H9 (cell line): ENCODE measurements around the gene GGT6. TPM values are rescaled to one million over a fixed set of nuclear protein-coding genes. Genes with fewer than 3 reads are reported as not detected.

Source experiments
- DNase-seq: peaks from one replicate; pipeline ENCODE4 v3.0.0-alpha.2; 2017
- H2AFZ ChIP-seq: one replicate; pipeline ENCODE4 v1.6.1; 2013; ENCODE audit warnings: mild to moderate bottlenecking, low read length, control low read depth, moderate library complexity
- H2AK5ac ChIP-seq: 2 replicates; pipeline ENCODE4 v1.6.1; 2013; ENCODE audit warnings: low read length, control low read depth, mixed read lengths; ENCODE audit not compliant: insufficient read length
- H2BK120ac ChIP-seq: one replicate; pipeline ENCODE4 v1.6.1; 2013; ENCODE audit warnings: low read depth, mild to moderate bottlenecking, low read length, control low read depth, inconsistent platforms; ENCODE audit not compliant: poor library complexity, severe bottlenecking
- H2BK12ac ChIP-seq: 2 replicates; pipeline ENCODE4 v1.6.1; 2013; ENCODE audit warnings: low read length, control low read depth, mixed read lengths, low read depth; ENCODE audit not compliant: insufficient read length
- H2BK15ac ChIP-seq: 2 replicates; pipeline ENCODE4 v1.6.1; 2013; ENCODE audit warnings: low read depth, low read length, control low read depth
- H2BK20ac ChIP-seq: one replicate; pipeline ENCODE4 v1.6.1; 2013; ENCODE audit warnings: low read depth, mild to moderate bottlenecking, low read length, control low read depth, inconsistent platforms; ENCODE audit not compliant: poor library complexity, severe bottlenecking
- H2BK5ac ChIP-seq: 2 replicates; pipeline ENCODE4 v1.6.1; 2013; ENCODE audit warnings: low read length, control low read depth, mixed read lengths; ENCODE audit not compliant: insufficient read length
- H3K14ac ChIP-seq: 2 replicates; pipeline ENCODE4 v1.6.1; 2013; ENCODE audit warnings: low read length, control low read depth; ENCODE audit not compliant: insufficient read depth
- H3K18ac ChIP-seq: 2 replicates; pipeline ENCODE4 v1.6.1; 2013; ENCODE audit warnings: low read depth, mild to moderate bottlenecking, mixed read lengths, low read length, control low read depth; ENCODE audit not compliant: insufficient read length
- H3K23ac ChIP-seq: 2 replicates; pipeline ENCODE4 v1.6.1; 2013; ENCODE audit warnings: low read length, control low read depth, mixed read lengths, low read depth; ENCODE audit not compliant: insufficient read length
- H3K23me2 ChIP-seq: 2 replicates; pipeline ENCODE4 v1.6.1; 2013; ENCODE audit warnings: low read depth, mild to moderate bottlenecking, mixed read lengths, low read length, control low read depth; ENCODE audit not compliant: insufficient read length, poor library complexity, severe bottlenecking
- H3K27ac ChIP-seq: 2 replicates; pipeline ENCODE4 v1.5.1; 2013; ENCODE audit warnings: low read length, control low read depth, mixed read lengths, low read depth; ENCODE audit not compliant: insufficient read length
- H3K27me3 ChIP-seq: 2 replicates; pipeline ENCODE4 v1.6.1; 2013; ENCODE audit warnings: low read length, control low read depth, inconsistent platforms; ENCODE audit not compliant: insufficient read depth
- H3K4ac ChIP-seq: 2 replicates; pipeline ENCODE4 v1.6.1; 2013; ENCODE audit warnings: low read depth, mild to moderate bottlenecking, control low read depth, inconsistent platforms, low read length, moderate library complexity
- H3K4me1 ChIP-seq: 2 replicates; pipeline ENCODE4 v1.6.1; 2013; ENCODE audit warnings: low read length, control low read depth, inconsistent platforms; ENCODE audit not compliant: insufficient read depth
- H3K4me2 ChIP-seq: 2 replicates; pipeline ENCODE4 v1.6.1; 2013; ENCODE audit warnings: low read length, control low read depth, mixed read lengths; ENCODE audit not compliant: insufficient read length, insufficient read depth
- H3K56ac ChIP-seq: 2 replicates; pipeline ENCODE4 v1.6.1; 2013; ENCODE audit warnings: low read depth, mild to moderate bottlenecking, mixed read lengths, low read length, control low read depth; ENCODE audit not compliant: insufficient read length
- H3K79me1 ChIP-seq: 2 replicates; pipeline ENCODE4 v1.6.1; 2013; ENCODE audit warnings: low read depth, mild to moderate bottlenecking, moderate library complexity, low read length, control low read depth, inconsistent platforms; ENCODE audit not compliant: insufficient read depth, poor library complexity, severe bottlenecking
- H3K79me2 ChIP-seq: 2 replicates; pipeline ENCODE4 v1.6.1; 2013; ENCODE audit warnings: low read length, control low read depth, inconsistent platforms; ENCODE audit not compliant: insufficient read depth
- H3K9ac ChIP-seq: 2 replicates; pipeline ENCODE4 v1.6.1; 2013; ENCODE audit warnings: low read length, control low read depth, mixed read lengths; ENCODE audit not compliant: insufficient read length; ENCODE audit errors: extremely low read depth
- H3K9me3 ChIP-seq: one replicate; pipeline ENCODE4 v1.6.1; 2013; ENCODE audit warnings: low read depth, low read length, inconsistent platforms; ENCODE audit not compliant: control insufficient read depth
- H3T11ph ChIP-seq: one replicate; pipeline ENCODE4 v1.6.1; 2013; ENCODE audit warnings: mild to moderate bottlenecking, low read length, control low read depth, inconsistent platforms
- H4K20me1 ChIP-seq: one replicate; pipeline ENCODE4 v1.6.1; 2013; ENCODE audit not compliant: control insufficient read depth, insufficient read length, insufficient read depth
- H4K5ac ChIP-seq: 2 replicates; pipeline ENCODE4 v1.6.1; 2013; ENCODE audit warnings: low read depth, mild to moderate bottlenecking, mixed read lengths, low read length, control low read depth; ENCODE audit not compliant: insufficient read length
- H4K8ac ChIP-seq: replicated peaks from 2 replicates; pipeline ENCODE4 v1.6.1; 2013; ENCODE audit warnings: low read length, control low read depth, mixed read lengths, low read depth; ENCODE audit not compliant: insufficient read length
- H4K91ac ChIP-seq: 2 replicates; pipeline ENCODE4 v1.6.1; 2013; ENCODE audit warnings: low read depth, mild to moderate bottlenecking, moderate library complexity, mixed read lengths, low read length, control low read depth; ENCODE audit not compliant: insufficient read length
- H3K27ac Mint-ChIP-seq, 3 experiments: 2 replicates in 2 of 3; 3 replicates in 1 of 3; pipeline ENCODE4 v1.8.0; 2020 to 2021; ENCODE audit warnings: mixed read lengths in 3 of 3, mild to moderate bottlenecking in 1 of 3, moderate library complexity in 1 of 3
- H3K27me3 Mint-ChIP-seq: 2 replicates; pipeline ENCODE4 v1.8.0; 2021; ENCODE audit warnings: low read depth, mild to moderate bottlenecking, moderate library complexity, mixed read lengths
- H3K36me3 Mint-ChIP-seq, 3 experiments: 2 replicates in 2 of 3; 3 replicates in 1 of 3; pipeline ENCODE4 v1.8.0; 2020 to 2021; ENCODE audit warnings: low read depth in 3 of 3, mixed read lengths in 3 of 3; ENCODE audit not compliant: insufficient read depth in 1 of 3
- H3K4me1 Mint-ChIP-seq, 2 experiments: 2 replicates each; pipeline ENCODE4 v1.8.0; 2020; ENCODE audit warnings: mixed read lengths in 2 of 2
- H3K4me3 Mint-ChIP-seq, 2 experiments: 2 replicates in 1 of 2; 3 replicates in 1 of 2; pipeline ENCODE4 v1.8.0; 2020 to 2021; ENCODE audit warnings: mild to moderate bottlenecking in 2 of 2, mixed read lengths in 2 of 2, moderate library complexity in 1 of 2
- H3K9me3 Mint-ChIP-seq, 2 experiments: 2 replicates in 1 of 2; 3 replicates in 1 of 2; pipeline ENCODE4 v1.8.0; 2020; ENCODE audit warnings: mild to moderate bottlenecking in 2 of 2, mixed read lengths in 2 of 2, moderate library complexity in 1 of 2
- CTCF ChIP-seq: fragments of 200-600 bp; sonication (generic); conservative IDR thresholded peaks from 3 replicates; pipeline ENCODE4 v1.8.0; 2021; ENCODE audit warnings: antibody characterized with exemption, mild to moderate bottlenecking
- WGBS: extraction: QIAGEN DNeasy Blood & Tissue Kit; methylation state at CpG from one replicate; pipeline ENCODE4 v1.1.7; 2013; ENCODE audit warnings: missing lambda C conversion rate, low lambda C conversion rate, mixed read lengths; ENCODE audit not compliant: insufficient read length; ENCODE audit errors: extremely low coverage; 5-methylcytosine and 5-hydroxymethylcytosine counted together
- total RNA-seq: library from RNA; stranded (reverse); gene quantifications from 2 replicates; pipeline ENCODE4 v1.2.1, GENCODE V29; 2021

Gene GGT6
- total RNA-seq, 1 experiment from 2014 or later, result 0.17 TPM

GRCh38 chr17:4507361-4508111 is 52.8 kb downstream of the GGT6 start:
- Histone ChIP-seq H3K4me1 (no peaks in the 10 kb centered on the region), H3K23me2 (no peaks in the 10 kb centered on the region), H2BK5ac (no peak overlapping the region), H3K14ac (no peak overlapping the region), H3K18ac (no peak overlapping the region), H3K27ac (no peak overlapping the region), H3K9ac (no peak overlapping the region), H2BK12ac (no peak overlapping the region), H4K91ac (no peak overlapping the region), H3K27me3 (no peaks in the 10 kb centered on the region), H3T11ph (no peak overlapping the region), H2AFZ (no peak overlapping the region), H3K79me2 (no peaks in the 10 kb centered on the region), H3K79me1 (no peaks in the 10 kb centered on the region), H3K23ac (no peak overlapping the region), H3K56ac (no peak overlapping the region), H3K9me3 (no peaks in the 10 kb centered on the region), H3K4me2 (no peak overlapping the region), H2BK20ac (no peak overlapping the region), H2BK15ac (no peak overlapping the region), H4K8ac (no peak overlapping the region), H2BK120ac (no peak overlapping the region), H4K5ac (no peak overlapping the region), H4K20me1 (no peaks in the 10 kb centered on the region), H2AK5ac (no peak overlapping the region), H3K4ac (no peak overlapping the region)
- TF ChIP-seq CTCF, result no peak
- no peaks in the 10 kb centered on the region for H3K36me3 Mint-ChIP-seq
- no peak for DNase-seq
- WGBS, result no CpG with 5 or more reads among the region's 8 CpGs
- no peaks in the 10 kb centered on the region; a peak in 1 of 5 replicates for H3K9me3 Mint-ChIP-seq
- H3K27me3 Mint-ChIP-seq, result peaks cover 39% of the 10 kb centered on the region
- H3K4me3 Mint-ChIP-seq, result no peak overlapping the region
- H3K4me1 Mint-ChIP-seq, result peaks cover 12 to 15% of the 10 kb centered on the region in 2 experiments
- H3K27ac Mint-ChIP-seq, result no peak overlapping the region

Other genes starting within 250 kb of the GGT6 start
- 185 and 188 TPM in 2 replicates for gene UBE2G1, start 193.9 kb downstream of the GGT6 start, total RNA-seq
- not detected in 2 replicates for gene SPNS3, start 126.6 kb downstream of the GGT6 start, total RNA-seq
- gene SPNS2, start 61.7 kb downstream of the GGT6 start, total RNA-seq, result 0.33 and 0.77 TPM in 2 replicates
- 177 and 181 TPM in 2 replicates for gene MYBBP1A, start 5.2 kb downstream of the GGT6 start, total RNA-seq
- 0.77 and 1.6 TPM in 2 replicates for gene SMTNL2, start 24.0 kb upstream of the GGT6 start, total RNA-seq
- gene ALOX15, start 81.1 kb upstream of the GGT6 start, total RNA-seq, result 0.31 and 0.39 TPM in 2 replicates
- gene PELP1, start 143.6 kb upstream of the GGT6 start, total RNA-seq, result 148 and 154 TPM in 2 replicates
- 75.3 and 81.1 TPM in 2 replicates for gene ARRB2, start 150.1 kb upstream of the GGT6 start, total RNA-seq
- 17.5 and 19.5 TPM in 2 replicates for gene MED11, start 170.9 kb upstream of the GGT6 start, total RNA-seq
- gene ZMYND15, start 179.3 kb upstream of the GGT6 start, total RNA-seq, result 0.42 and 0.44 TPM in 2 replicates
- gene CXCL16, start 179.4 kb upstream of the GGT6 start, total RNA-seq, result 4.2 and 4.5 TPM in 2 replicates
- not detected in 2 replicates for gene TM4SF5, start 211.3 kb upstream of the GGT6 start, total RNA-seq
- 0.31 TPM in 1 of 2 replicates, not detected in the other for gene VMO1, start 225.8 kb upstream of the GGT6 start, total RNA-seq
- gene GLTPD2, start 228.4 kb upstream of the GGT6 start, total RNA-seq, result not detected in 2 replicates
- gene PSMB6, start 235.6 kb upstream of the GGT6 start, total RNA-seq, result 244 and 247 TPM in 2 replicates
- 63.3 and 66.6 TPM in 2 replicates for gene PLD2, start 246.6 kb upstream of the GGT6 start, total RNA-seq